HUDEP-2 (cell line): ENCODE results near the gene P3H3.
A peak's percentile ranks its signal among the peaks of the same experiment; 100 is the strongest.

Experiments
- DNase-seq, 76 experiments: peaks; one replicate each; lab custom pipeline; 2025; ENCODE audit not compliant: unreplicated experiment in 76 of 76; lab: John Stamatoyannopoulos, UW

P3H3 gene

GRCh38 chr12:6842075-6842474, 13.9 kb downstream of the P3H3 start:
- no peak for DNase-seq

- peak in 39 of 76 experiments; percentile 3 to 61 (median 28) for DNase-seq
Measured at GRCh38 chr12:6843118-6843902, 15.1 kb downstream of the P3H3 start.

- DNase-seq = no peak
Measured at GRCh38 chr12:6845395-6845794, 17.2 kb downstream of the P3H3 start.

GRCh38 chr12:6846316-6846869, 18.2 kb downstream of the P3H3 start:
- DNase-seq = no peak

GRCh38 chr12:6847676-6848075, 19.5 kb downstream of the P3H3 start:
- no peak for DNase-seq

GRCh38 chr12:6849427-6849826, 21.2 kb downstream of the P3H3 start:
- no peak for DNase-seq

GRCh38 chr12:6849976-6850560, 21.9 kb downstream of the P3H3 start:
- DNase-seq = no peak

- no peak for DNase-seq
Measured at GRCh38 chr12:6850796-6851152, 22.6 kb downstream of the P3H3 start.

GRCh38 chr12:6851153-6851920, 23.1 kb downstream of the P3H3 start, which contains the start of gene CDCA3:
Gene CDCA3 (minus strand): TSS chr12:6851286. CDS start chr12:6850952, 334 bp downstream.
- peak; percentile 48 to 99 (median 96) for DNase-seq

GRCh38 chr12:6851921-6852650, 23.9 kb downstream of the P3H3 start, which contains the start of gene USP5:
Gene USP5 (plus strand): TSS chr12:6852150. CDS start chr12:6852180, 30 bp downstream.
- DNase-seq = peak; percentile 60 to 99 (median 97)

- peak in 73 of 76 experiments; percentile 32 to 87 (median 71) for DNase-seq
Measured at GRCh38 chr12:6852651-6853354, 24.6 kb downstream of the P3H3 start.

GRCh38 chr12:6853626-6854025, 25.4 kb downstream of the P3H3 start:
- DNase-seq = no peak

- DNase-seq = no peak
Measured at GRCh38 chr12:6854036-6854435, 25.8 kb downstream of the P3H3 start.

GRCh38 chr12:6855322-6855721, 27.1 kb downstream of the P3H3 start:
- no peak for DNase-seq

- DNase-seq = no peak
Measured at GRCh38 chr12:6858799-6859198, 30.6 kb downstream of the P3H3 start.

GRCh38 chr12:6860116-6860515, 31.9 kb downstream of the P3H3 start:
- DNase-seq = no peak

- DNase-seq = no peak
Measured at GRCh38 chr12:6860942-6861341, 32.7 kb downstream of the P3H3 start.

GRCh38 chr12:6861391-6861790, 33.2 kb downstream of the P3H3 start:
- DNase-seq = no peak

- DNase-seq = no peak
Measured at GRCh38 chr12:6863033-6863432, 34.8 kb downstream of the P3H3 start.
